ENCODE measurements around the gene PARP1.
"Not testable (repeated sequence)": the region's sequence is repeated elsewhere in the genome, so short reads cannot be mapped to it uniquely, and the experiment has no call there.

PARP1 gene

GRCh38 chr1:226351709-226352108, 56.2 kb downstream of the PARP1 start:
- no peak for DNase-seq (ENCODE audit: low spot score)

- no peak for DNase-seq (ENCODE audit: low spot score)
Measured at GRCh38 chr1:226350519-226350865, 57.4 kb downstream of the PARP1 start.

- DNase-seq (ENCODE audit: low spot score): no peak
Measured at GRCh38 chr1:226349801-226350518, 57.9 kb downstream of the PARP1 start.

- DNase-seq (ENCODE audit: low spot score): no peak
Measured at GRCh38 chr1:226349081-226349480, 58.8 kb downstream of the PARP1 start.

- no peak for DNase-seq (ENCODE audit: low spot score)
Measured at GRCh38 chr1:226344441-226345259, 63.2 kb downstream of the PARP1 start.

GRCh38 chr1:226342656-226343055, 65.2 kb downstream of the PARP1 start:
- DNase-seq (ENCODE audit: low spot score): no peak

GRCh38 chr1:226340111-226340510, 67.8 kb downstream of the PARP1 start:
- not testable (repeated sequence) for DNase-seq (ENCODE audit: low spot score)

GRCh38 chr1:226337276-226337875, 70.5 kb downstream of the PARP1 start:
- DNase-seq (ENCODE audit: low spot score): no peak

GRCh38 chr1:226335661-226336060, 72.2 kb downstream of the PARP1 start:
- no peak for DNase-seq (ENCODE audit: low spot score)

- no peak for DNase-seq (ENCODE audit: low spot score)
Measured at GRCh38 chr1:226332947-226333346, 74.9 kb downstream of the PARP1 start.

- no peak for DNase-seq (ENCODE audit: low spot score)
Measured at GRCh38 chr1:226329237-226329636, 78.7 kb downstream of the PARP1 start.

GRCh38 chr1:226327761-226328162, 80.1 kb downstream of the PARP1 start:
- DNase-seq (ENCODE audit: low spot score): no peak

- DNase-seq (ENCODE audit: low spot score): peak; percentile 44
Measured at GRCh38 chr1:226325178-226325577, 82.7 kb downstream of the PARP1 start.

GRCh38 chr1:226324479-226324878, 83.4 kb downstream of the PARP1 start:
- no peak for DNase-seq (ENCODE audit: low spot score)

- no peak for DNase-seq (ENCODE audit: low spot score)
Measured at GRCh38 chr1:226322986-226323385, 84.9 kb downstream of the PARP1 start.

GRCh38 chr1:226320930-226321329, 87.0 kb downstream of the PARP1 start:
- no peak for DNase-seq (ENCODE audit: low spot score)

- no peak for DNase-seq (ENCODE audit: low spot score)
Measured at GRCh38 chr1:226318471-226318870, 89.4 kb downstream of the PARP1 start.

- DNase-seq (ENCODE audit: low spot score): no peak
Measured at GRCh38 chr1:226314055-226314454, 93.8 kb downstream of the PARP1 start.

GRCh38 chr1:226312065-226312464, 95.8 kb downstream of the PARP1 start:
- no peak for DNase-seq (ENCODE audit: low spot score)

- no peak for DNase-seq (ENCODE audit: low spot score)
Measured at GRCh38 chr1:226311376-226311775, 96.5 kb downstream of the PARP1 start.

All from LoVo (cell line).